ENCODE measurements around the gene DIP2C.

The DIP2C gene

GRCh38 chr10:310976-311639 lies 378.4 kb downstream of the DIP2C start:
- no peak overlapping the region for H3K23ac ChIP-seq (ENCODE audit: low read length)
- H2BK15ac ChIP-seq (replicated peaks; ENCODE audit: low read depth): no peak overlapping the region
- H3K4ac ChIP-seq (ENCODE audit: low read depth, low read length): no peak overlapping the region
- H3K18ac ChIP-seq (ENCODE audit: low read length): no peak overlapping the region
- H4K5ac ChIP-seq (ENCODE audit: low read length): no peak overlapping the region
- no peak overlapping the region for H4K8ac ChIP-seq (ENCODE audit: low read depth, low read length)
- H3K27ac ChIP-seq (ENCODE audit: low read depth, low read length): no peak overlapping the region
- H3K4me1 ChIP-seq (ENCODE audit: control insufficient read depth, low read depth, low read length): no peaks in the 10 kb centered on the region
- no peaks in the 10 kb centered on the region for H3K27me3 ChIP-seq (ENCODE audit: insufficient read depth, low read length, poor library complexity)
- H3K36me3 ChIP-seq (ENCODE audit: control insufficient read depth, insufficient read depth, low read length): no peaks in the 10 kb centered on the region
- H2BK5ac ChIP-seq (ENCODE audit: low read length): no peak overlapping the region
- no peak overlapping the region for H2BK120ac ChIP-seq (ENCODE audit: low read depth, low read length)
- no peak overlapping the region for H3K56ac ChIP-seq (ENCODE audit: low read length)
- H3K4me3 ChIP-seq (ENCODE audit: low read length): no peak overlapping the region
- H3K4me2 ChIP-seq (ENCODE audit: low read length): no peak overlapping the region
- DNase-seq: no peak
- no peak overlapping the region for H2AK5ac ChIP-seq (ENCODE audit: low read length)
- H3K79me1 ChIP-seq (ENCODE audit: low read length): no peaks in the 10 kb centered on the region
- no peak overlapping the region for H3K9ac ChIP-seq (ENCODE audit: low read length)
- H3K79me2 ChIP-seq (ENCODE audit: control insufficient read depth, insufficient read depth, low read length): no peaks in the 10 kb centered on the region
- WGBS (ENCODE audit: extremely low coverage, insufficient coverage, low lambda C conversion rate): no CpG with 5 or more reads among the region's 25 CpGs

DNA sequence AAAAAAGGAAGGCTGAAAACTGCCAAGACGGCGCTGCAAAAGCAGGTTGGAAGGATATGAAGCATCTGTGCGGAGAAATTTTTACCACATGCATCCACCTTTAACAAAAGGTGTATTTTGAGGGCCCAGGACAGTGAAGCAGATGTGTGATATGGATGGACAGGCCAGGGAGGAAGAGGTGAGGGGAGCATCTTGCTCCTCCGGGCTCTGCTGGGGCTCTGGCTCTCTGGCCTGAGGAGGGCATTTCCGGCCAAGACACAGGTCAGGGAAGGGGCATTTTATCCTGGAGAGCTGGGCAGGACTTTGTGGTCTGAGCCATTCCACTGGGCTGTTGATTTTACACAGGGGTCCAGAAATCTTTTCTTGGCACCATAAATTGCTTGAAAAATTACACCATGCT lies 379.1 kb downstream of the DIP2C start:
- no peaks in the 10 kb centered on the region for H3K36me3 ChIP-seq (ENCODE audit: control insufficient read depth, insufficient read depth, low read length)
- no peak overlapping the region for H2BK15ac ChIP-seq (replicated peaks; ENCODE audit: low read depth)
- no CpG with 5 or more reads among the region's 5 CpGs for WGBS (ENCODE audit: extremely low coverage, insufficient coverage, low lambda C conversion rate)
- H3K56ac ChIP-seq (ENCODE audit: low read length): no peak overlapping the region
- H3K4me1 ChIP-seq (ENCODE audit: control insufficient read depth, low read depth, low read length): no peaks in the 10 kb centered on the region
- no peak overlapping the region for H3K9ac ChIP-seq (ENCODE audit: low read length)
- no peaks in the 10 kb centered on the region for H3K27me3 ChIP-seq (ENCODE audit: insufficient read depth, low read length, poor library complexity)
- no peaks in the 10 kb centered on the region for H3K79me1 ChIP-seq (ENCODE audit: low read length)
- H3K4me3 ChIP-seq (ENCODE audit: low read length): no peak overlapping the region
- H3K23ac ChIP-seq (ENCODE audit: low read length): no peak overlapping the region
- no peaks in the 10 kb centered on the region for H3K79me2 ChIP-seq (ENCODE audit: control insufficient read depth, insufficient read depth, low read length)
- DNase-seq: no peak
- no peak overlapping the region for H2AK5ac ChIP-seq (ENCODE audit: low read length)
- H2BK5ac ChIP-seq (ENCODE audit: low read length): no peak overlapping the region
- H3K18ac ChIP-seq (ENCODE audit: low read length): no peak overlapping the region
- H2BK120ac ChIP-seq (ENCODE audit: low read depth, low read length): no peak overlapping the region
- H3K4ac ChIP-seq (ENCODE audit: low read depth, low read length): no peak overlapping the region
- no peak overlapping the region for H3K27ac ChIP-seq (ENCODE audit: low read depth, low read length)
- no peak overlapping the region for H3K4me2 ChIP-seq (ENCODE audit: low read length)
- no peak overlapping the region for H4K5ac ChIP-seq (ENCODE audit: low read length)
- no peak overlapping the region for H4K8ac ChIP-seq (ENCODE audit: low read depth, low read length)

- H3K4me3 ChIP-seq (ENCODE audit: low read length): no peak overlapping the region
- no peak overlapping the region for H3K4ac ChIP-seq (ENCODE audit: low read depth, low read length)
- H3K56ac ChIP-seq (ENCODE audit: low read length): no peak overlapping the region
- no peak overlapping the region for H2AK5ac ChIP-seq (ENCODE audit: low read length)
- no peak for DNase-seq
- no peak overlapping the region for H3K4me2 ChIP-seq (ENCODE audit: low read length)
- H3K79me1 ChIP-seq (ENCODE audit: low read length): no peaks in the 10 kb centered on the region
- WGBS (ENCODE audit: extremely low coverage, insufficient coverage, low lambda C conversion rate): no CpG with 5 or more reads among the region's 15 CpGs
- H4K8ac ChIP-seq (ENCODE audit: low read depth, low read length): no peak overlapping the region
- H4K5ac ChIP-seq (ENCODE audit: low read length): no peak overlapping the region
- H2BK15ac ChIP-seq (replicated peaks; ENCODE audit: low read depth): no peak overlapping the region
- no peaks in the 10 kb centered on the region for H3K79me2 ChIP-seq (ENCODE audit: control insufficient read depth, insufficient read depth, low read length)
- no peak overlapping the region for H3K27ac ChIP-seq (ENCODE audit: low read depth, low read length)
- no peak overlapping the region for H3K18ac ChIP-seq (ENCODE audit: low read length)
- no peaks in the 10 kb centered on the region for H3K36me3 ChIP-seq (ENCODE audit: control insufficient read depth, insufficient read depth, low read length)
- no peaks in the 10 kb centered on the region for H3K27me3 ChIP-seq (ENCODE audit: insufficient read depth, low read length, poor library complexity)
- no peak overlapping the region for H3K9ac ChIP-seq (ENCODE audit: low read length)
- no peak overlapping the region for H2BK5ac ChIP-seq (ENCODE audit: low read length)
- no peak overlapping the region for H2BK120ac ChIP-seq (ENCODE audit: low read depth, low read length)
- no peaks in the 10 kb centered on the region for H3K4me1 ChIP-seq (ENCODE audit: control insufficient read depth, low read depth, low read length)
- H3K23ac ChIP-seq (ENCODE audit: low read length): no peak overlapping the region
Measured at GRCh38 chr10:308572-309085, 380.8 kb downstream of the DIP2C start.

GRCh38 chr10:308101-308500 lies 381.4 kb downstream of the DIP2C start:
- no peak for DNase-seq
- Histone ChIP-seq H3K79me2 (ENCODE audit: control insufficient read depth, insufficient read depth, low read length) (no peaks in the 10 kb centered on the region), H4K8ac (ENCODE audit: low read depth, low read length) (no peak overlapping the region), H2AK5ac (ENCODE audit: low read length) (no peak overlapping the region), H2BK15ac (replicated peaks; ENCODE audit: low read depth) (no peak overlapping the region), H3K9ac (ENCODE audit: low read length) (no peak overlapping the region), H3K27ac (ENCODE audit: low read depth, low read length) (no peak overlapping the region), H3K4ac (ENCODE audit: low read depth, low read length) (no peak overlapping the region), H3K18ac (ENCODE audit: low read length) (no peak overlapping the region), H3K36me3 (ENCODE audit: control insufficient read depth, insufficient read depth, low read length) (no peaks in the 10 kb centered on the region), H3K56ac (ENCODE audit: low read length) (no peak overlapping the region), H3K4me2 (ENCODE audit: low read length) (no peak overlapping the region), H3K79me1 (ENCODE audit: low read length) (no peaks in the 10 kb centered on the region), H3K4me3 (ENCODE audit: low read length) (no peak overlapping the region), H3K4me1 (ENCODE audit: control insufficient read depth, low read depth, low read length) (no peaks in the 10 kb centered on the region), H2BK5ac (ENCODE audit: low read length) (no peak overlapping the region), H4K5ac (ENCODE audit: low read length) (no peak overlapping the region), H3K27me3 (ENCODE audit: insufficient read depth, low read length, poor library complexity) (no peaks in the 10 kb centered on the region), H3K23ac (ENCODE audit: low read length) (no peak overlapping the region), H2BK120ac (ENCODE audit: low read depth, low read length) (no peak overlapping the region)
- no CpG with 5 or more reads among the region's 11 CpGs for WGBS (ENCODE audit: extremely low coverage, insufficient coverage, low lambda C conversion rate)

DNA sequence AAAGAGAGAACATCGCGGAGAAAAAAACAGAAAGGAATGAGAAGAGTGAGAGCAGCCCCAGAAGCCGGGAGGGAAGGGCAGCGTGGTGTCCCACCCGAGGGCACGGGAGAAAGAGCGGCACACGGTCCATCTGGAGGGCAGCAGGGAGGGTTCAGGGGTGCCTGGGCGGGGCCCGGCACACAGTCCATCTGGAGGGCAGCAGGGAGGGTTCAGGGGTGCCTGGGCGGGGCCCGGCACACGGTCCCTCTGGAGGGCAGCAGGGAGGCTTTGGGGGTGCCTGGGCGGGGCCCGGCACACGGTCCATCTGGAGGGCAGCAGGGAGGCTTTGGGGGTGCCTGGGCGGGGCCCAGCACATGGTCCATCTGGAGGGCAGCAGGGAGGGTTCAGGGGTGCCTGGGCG lies 381.8 kb downstream of the DIP2C start:
- Histone ChIP-seq H3K27ac (ENCODE audit: low read depth, low read length) (no peak overlapping the region), H2BK5ac (ENCODE audit: low read length) (no peak overlapping the region), H2BK15ac (replicated peaks; ENCODE audit: low read depth) (no peak overlapping the region), H3K9ac (ENCODE audit: low read length) (no peak overlapping the region), H3K79me1 (ENCODE audit: low read length) (no peaks in the 10 kb centered on the region), H3K4ac (ENCODE audit: low read depth, low read length) (no peak overlapping the region), H3K27me3 (ENCODE audit: insufficient read depth, low read length, poor library complexity) (no peaks in the 10 kb centered on the region), H4K5ac (ENCODE audit: low read length) (no peak overlapping the region), H2AK5ac (ENCODE audit: low read length) (no peak overlapping the region), H3K23ac (ENCODE audit: low read length) (no peak overlapping the region), H4K8ac (ENCODE audit: low read depth, low read length) (no peak overlapping the region), H3K56ac (ENCODE audit: low read length) (no peak overlapping the region), H3K4me1 (ENCODE audit: control insufficient read depth, low read depth, low read length) (no peaks in the 10 kb centered on the region), H3K36me3 (ENCODE audit: control insufficient read depth, insufficient read depth, low read length) (no peaks in the 10 kb centered on the region), H2BK120ac (ENCODE audit: low read depth, low read length) (no peak overlapping the region), H3K4me3 (ENCODE audit: low read length) (no peak overlapping the region), H3K79me2 (ENCODE audit: control insufficient read depth, insufficient read depth, low read length) (no peaks in the 10 kb centered on the region), H3K18ac (ENCODE audit: low read length) (no peak overlapping the region), H3K4me2 (ENCODE audit: low read length) (no peak overlapping the region)
- WGBS (ENCODE audit: extremely low coverage, insufficient coverage, low lambda C conversion rate): no CpG with 5 or more reads among the region's 18 CpGs
- no peak for DNase-seq

DNA sequence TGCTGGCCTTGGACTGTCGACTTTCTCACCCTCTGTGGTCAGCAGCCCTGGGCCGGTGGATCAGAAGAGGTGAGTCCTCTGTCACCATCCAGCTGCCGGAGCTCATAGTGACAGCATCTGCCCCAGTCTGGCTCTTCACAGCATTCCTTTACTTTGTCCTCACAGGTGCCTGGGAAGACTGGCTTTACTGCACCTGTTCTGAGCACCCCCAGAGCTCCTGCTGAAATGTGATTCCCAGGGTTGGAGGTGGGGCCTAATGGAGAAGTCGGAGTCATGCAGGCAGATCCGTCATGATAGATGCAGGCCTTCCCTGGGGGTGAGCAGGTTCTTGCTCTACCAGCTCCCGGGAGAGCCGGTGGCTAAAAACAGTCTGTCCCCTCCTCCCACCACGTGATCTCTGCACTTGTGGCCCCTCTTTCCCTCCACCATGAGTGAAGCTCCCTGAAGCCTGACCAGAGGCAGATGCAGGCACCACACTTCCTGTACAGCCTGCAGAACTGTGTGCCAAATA lies 382.7 kb downstream of the DIP2C start:
- Histone ChIP-seq H3K18ac (ENCODE audit: low read length) (no peak overlapping the region), H3K79me1 (ENCODE audit: low read length) (no peaks in the 10 kb centered on the region), H3K36me3 (ENCODE audit: control insufficient read depth, insufficient read depth, low read length) (no peaks in the 10 kb centered on the region), H3K27ac (ENCODE audit: low read depth, low read length) (no peak overlapping the region), H3K79me2 (ENCODE audit: control insufficient read depth, insufficient read depth, low read length) (no peaks in the 10 kb centered on the region), H2BK120ac (ENCODE audit: low read depth, low read length) (no peak overlapping the region), H3K4me1 (ENCODE audit: control insufficient read depth, low read depth, low read length) (no peaks in the 10 kb centered on the region), H2AK5ac (ENCODE audit: low read length) (no peak overlapping the region), H4K8ac (ENCODE audit: low read depth, low read length) (no peak overlapping the region), H3K56ac (ENCODE audit: low read length) (no peak overlapping the region), H3K4ac (ENCODE audit: low read depth, low read length) (no peak overlapping the region), H3K23ac (ENCODE audit: low read length) (no peak overlapping the region), H3K4me2 (ENCODE audit: low read length) (no peak overlapping the region), H2BK5ac (ENCODE audit: low read length) (no peak overlapping the region), H3K9ac (ENCODE audit: low read length) (no peak overlapping the region), H2BK15ac (replicated peaks; ENCODE audit: low read depth) (no peak overlapping the region), H4K5ac (ENCODE audit: low read length) (no peak overlapping the region), H3K27me3 (ENCODE audit: insufficient read depth, low read length, poor library complexity) (no peaks in the 10 kb centered on the region), H3K4me3 (ENCODE audit: low read length) (no peak overlapping the region)
- peak; percentile 35 for DNase-seq
- no CpG with 5 or more reads among the region's 8 CpGs for WGBS (ENCODE audit: extremely low coverage, insufficient coverage, low lambda C conversion rate)
